Smooth muscle cell (in vitro differentiated cells): ENCODE measurements around the gene CELA2B. TPM values are rescaled to one million over a fixed set of nuclear protein-coding genes. Genes with fewer than 3 reads are reported as not detected.
"Not testable (repeated sequence)": the region's sequence is repeated elsewhere in the genome, so short reads cannot be mapped to it uniquely, and the experiment has no call there.

Experiments
- DNase-seq: peaks from one replicate; lab custom pipeline; 2025; ENCODE audit not compliant: unreplicated experiment; lab: John Stamatoyannopoulos, UW
- H2AFZ ChIP-seq: fragments of 200-600 bp; sonication (generic); 2 replicates; pipeline ENCODE4 v1.6.0; 2016; ENCODE audit warnings: antibody characterized with exemption, low read depth, mild to moderate bottlenecking
- H3F3A ChIP-seq: fragments of 200-600 bp; sonication (generic); 2 replicates; pipeline ENCODE4 v1.6.0; 2017; ENCODE audit warnings: antibody characterized with exemption, low read depth
- H3K27ac ChIP-seq: fragments of 200-600 bp; sonication (generic); 2 replicates; pipeline ENCODE4 v1.5.1; 2016; ENCODE audit warnings: low read depth, mild to moderate bottlenecking
- H3K27me3 ChIP-seq: fragments of 200-600 bp; sonication (generic); 2 replicates; pipeline ENCODE4 v1.6.1; 2016; ENCODE audit warnings: low read depth, mild to moderate bottlenecking
- H3K36me3 ChIP-seq: fragments of 200-600 bp; sonication (generic); 2 replicates; pipeline ENCODE4 v1.5.1; 2016; ENCODE audit warnings: low read depth
- H3K4me1 ChIP-seq: fragments of 200-600 bp; sonication (generic); 2 replicates; pipeline ENCODE4 v1.5.1; 2016; ENCODE audit warnings: low read depth
- H3K4me2 ChIP-seq: fragments of 200-600 bp; sonication (generic); 2 replicates; pipeline ENCODE4 v1.6.0; 2016; ENCODE audit warnings: mild to moderate bottlenecking
- H3K4me3 ChIP-seq: fragments of 200-600 bp; sonication (generic); 2 replicates; pipeline ENCODE4 v1.5.1; 2016; ENCODE audit warnings: mild to moderate bottlenecking
- H3K79me2 ChIP-seq: fragments of 200-600 bp; sonication (generic); 2 replicates; pipeline ENCODE4 v1.6.0; 2016; ENCODE audit warnings: low read depth, mild to moderate bottlenecking
- H3K9ac ChIP-seq: fragments of 200-600 bp; sonication (generic); 2 replicates; pipeline ENCODE4 v1.6.0; 2016; ENCODE audit warnings: low read depth
- H3K9me3 ChIP-seq: fragments of 200-600 bp; sonication (generic); replicated peaks from 2 replicates; pipeline ENCODE4 v1.5.1; 2016; ENCODE audit warnings: low read depth
- H4K20me1 ChIP-seq: fragments of 200-600 bp; sonication (generic); 2 replicates; pipeline ENCODE4 v1.6.0; 2016; ENCODE audit warnings: low read depth
- WGBS: methylation state at CpG from one replicate; pipeline ENCODE4 v1.1.7; 2016; ENCODE audit warnings: low lambda C conversion rate; 5-methylcytosine and 5-hydroxymethylcytosine counted together
- polyA plus RNA-seq: library from polyadenylated mRNA; unstranded; fragments of >200 nt; fragmentation: Nextera tagmentation; extraction: Ambion mirVana; gene quantifications from 2 replicates; pipeline ENCODE4 v1.2.1, GENCODE V29; 2016
- total RNA-seq: library from RNA; depleted of rRNA; stranded (reverse); fragments of >200 nt; gene quantifications from 2 replicates; pipeline ENCODE4 v1.2.3, GENCODE V29; 2014
- TF ChIP-seq, protein P1 (sequence below): fragments of 200-600 bp; sonication (generic); IDR thresholded peaks from 2 replicates; pipeline ENCODE4 v1.5.1; 2017; ENCODE audit warnings: borderline replicate concordance, mild to moderate bottlenecking, antibody characterized with exemption; ENCODE audit not compliant: insufficient read depth, poor library complexity, severe bottlenecking

The CELA2B gene
- total and polyA plus RNA-seq, 2 experiments from 2014 or later = not detected

DNA sequence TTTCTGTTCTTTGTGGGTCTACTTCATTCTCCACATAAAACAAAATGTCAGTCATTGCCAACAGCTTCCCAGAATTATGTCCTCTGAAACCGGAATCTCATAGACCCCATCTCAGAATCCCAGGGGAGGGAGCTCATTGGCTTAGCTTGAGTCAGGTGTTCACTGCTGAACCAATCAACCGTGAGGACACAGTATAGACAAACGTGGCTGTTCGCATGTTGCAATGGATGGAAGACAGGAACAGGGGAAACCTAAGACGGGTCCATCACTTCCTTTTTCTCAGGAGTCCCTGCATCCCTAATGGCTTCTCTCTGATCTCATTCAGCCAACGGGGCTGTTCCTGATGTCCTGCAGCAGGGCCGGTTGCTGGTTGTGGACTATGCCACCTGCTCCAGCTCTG, 10.2 kb upstream of the CELA2B start:
- DNase-seq = no peak
- Histone ChIP-seq H3K79me2 (no peaks in the 10 kb centered on the region), H3K4me2 (no peak overlapping the region), H2AFZ (no peak overlapping the region), H3K36me3 (no peaks in the 10 kb centered on the region), H4K20me1 (no peaks in the 10 kb centered on the region), H3K9me3 (no peaks in the 10 kb centered on the region), H3K4me3 (no peak overlapping the region), H3K27me3 (no peaks in the 10 kb centered on the region), H3F3A (no peaks in the 10 kb centered on the region), H3K4me1 (no peaks in the 10 kb centered on the region), H3K9ac (no peak overlapping the region), H3K27ac (no peak overlapping the region)
- TF ChIP-seq, protein P1, sequence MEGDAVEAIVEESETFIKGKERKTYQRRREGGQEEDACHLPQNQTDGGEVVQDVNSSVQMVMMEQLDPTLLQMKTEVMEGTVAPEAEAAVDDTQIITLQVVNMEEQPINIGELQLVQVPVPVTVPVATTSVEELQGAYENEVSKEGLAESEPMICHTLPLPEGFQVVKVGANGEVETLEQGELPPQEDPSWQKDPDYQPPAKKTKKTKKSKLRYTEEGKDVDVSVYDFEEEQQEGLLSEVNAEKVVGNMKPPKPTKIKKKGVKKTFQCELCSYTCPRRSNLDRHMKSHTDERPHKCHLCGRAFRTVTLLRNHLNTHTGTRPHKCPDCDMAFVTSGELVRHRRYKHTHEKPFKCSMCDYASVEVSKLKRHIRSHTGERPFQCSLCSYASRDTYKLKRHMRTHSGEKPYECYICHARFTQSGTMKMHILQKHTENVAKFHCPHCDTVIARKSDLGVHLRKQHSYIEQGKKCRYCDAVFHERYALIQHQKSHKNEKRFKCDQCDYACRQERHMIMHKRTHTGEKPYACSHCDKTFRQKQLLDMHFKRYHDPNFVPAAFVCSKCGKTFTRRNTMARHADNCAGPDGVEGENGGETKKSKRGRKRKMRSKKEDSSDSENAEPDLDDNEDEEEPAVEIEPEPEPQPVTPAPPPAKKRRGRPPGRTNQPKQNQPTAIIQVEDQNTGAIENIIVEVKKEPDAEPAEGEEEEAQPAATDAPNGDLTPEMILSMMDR = no peak
- WGBS = 89% methylated on average over 7 of the region's 7 CpGs

- H3K4me2 ChIP-seq, H3K27ac ChIP-seq, H3K79me2 ChIP-seq, H3K9ac ChIP-seq, H3F3A ChIP-seq, H3K4me3 ChIP-seq, H2AFZ ChIP-seq, H3K27me3 ChIP-seq, H3K4me1 ChIP-seq, H4K20me1 ChIP-seq, DNase-seq, H3K36me3 ChIP-seq, H3K9me3 ChIP-seq: not testable (repeated sequence)
- 94% methylated on average over 22 of the region's 22 CpGs for WGBS
Measured at GRCh38 chr1:15466955-15467625, 8.8 kb upstream of the CELA2B start.

DNA sequence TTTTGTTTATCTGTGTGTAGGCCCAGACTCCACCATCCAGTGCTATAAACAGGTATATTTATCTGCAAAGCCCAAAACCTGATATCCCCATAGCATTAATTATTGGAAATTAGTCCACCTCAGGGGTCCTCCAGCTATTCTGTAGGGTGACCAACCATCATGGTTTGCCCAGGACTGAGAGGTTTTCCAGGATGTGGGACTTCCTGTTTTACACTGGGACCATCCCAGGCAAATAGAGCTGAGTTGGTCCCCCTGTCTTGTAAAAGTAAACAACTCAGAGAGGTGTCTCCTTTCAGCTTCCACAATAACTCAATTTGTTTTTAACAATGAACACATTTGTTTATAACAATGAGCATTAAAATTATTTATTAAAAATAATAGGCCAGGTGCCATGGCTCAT, 7.8 kb upstream of the CELA2B start:
- no peaks in the 10 kb centered on the region for H3K36me3 ChIP-seq
- no peaks in the 10 kb centered on the region for H3K27me3 ChIP-seq
- no peaks in the 10 kb centered on the region for H4K20me1 ChIP-seq
- H2AFZ ChIP-seq = no peak overlapping the region
- H3K79me2 ChIP-seq = no peaks in the 10 kb centered on the region
- H3K27ac ChIP-seq = no peak overlapping the region
- no peak for DNase-seq
- no peaks in the 10 kb centered on the region for H3K4me1 ChIP-seq
- H3F3A ChIP-seq = no peaks in the 10 kb centered on the region
- TF ChIP-seq, protein P1 = no peak
- no peaks in the 10 kb centered on the region for H3K9me3 ChIP-seq
- no peak overlapping the region for H3K9ac ChIP-seq
- H3K4me2 ChIP-seq = no peak overlapping the region
- H3K4me3 ChIP-seq = no peak overlapping the region

DNA sequence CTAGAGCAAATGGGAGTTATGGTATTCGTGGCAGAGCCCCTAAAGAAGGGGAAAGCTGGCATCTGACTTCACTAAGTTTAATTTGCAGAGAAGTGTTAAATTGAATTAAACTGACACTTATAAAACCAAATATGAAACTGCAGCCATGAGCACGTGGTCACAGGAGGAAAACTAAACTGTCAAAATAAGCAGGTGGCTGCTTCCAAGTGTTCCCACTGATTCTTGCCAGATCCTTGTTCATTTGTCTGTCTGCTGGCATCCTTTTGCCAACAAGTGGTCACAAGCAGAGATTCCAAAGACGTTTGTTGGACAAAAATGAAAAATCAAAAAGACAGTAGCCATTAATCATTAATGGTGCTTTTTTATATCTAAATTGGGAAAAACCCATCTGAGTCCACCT, 6.5 kb upstream of the CELA2B start:
- Histone ChIP-seq H3K79me2 (no peaks in the 10 kb centered on the region), H3K36me3 (no peaks in the 10 kb centered on the region), H3K4me2 (no peak overlapping the region), H3F3A (no peaks in the 10 kb centered on the region), H3K9me3 (no peaks in the 10 kb centered on the region), H2AFZ (no peak overlapping the region), H3K4me1 (no peaks in the 10 kb centered on the region), H3K4me3 (no peak overlapping the region), H3K27me3 (no peaks in the 10 kb centered on the region), H4K20me1 (no peaks in the 10 kb centered on the region), H3K9ac (no peak overlapping the region), H3K27ac (no peak overlapping the region)
- TF ChIP-seq, protein P1 = no peak
- no peak for DNase-seq
- 70% methylated on average over 3 of the region's 3 CpGs for WGBS

- not testable (repeated sequence) for H3K4me2 ChIP-seq, H3K27me3 ChIP-seq, H3K9me3 ChIP-seq, H3K4me1 ChIP-seq, H4K20me1 ChIP-seq, DNase-seq, H2AFZ ChIP-seq, H3K4me3 ChIP-seq, H3F3A ChIP-seq, H3K79me2 ChIP-seq, H3K27ac ChIP-seq, H3K9ac ChIP-seq, H3K36me3 ChIP-seq
- WGBS = 98% methylated on average over 9 of the region's 9 CpGs
Measured at GRCh38 chr1:15469821-15470448, 6.0 kb upstream of the CELA2B start.

- H3K79me2 ChIP-seq, DNase-seq, H4K20me1 ChIP-seq, H3K9me3 ChIP-seq, H3K27ac ChIP-seq, H3K4me2 ChIP-seq, H3K4me3 ChIP-seq, H3K9ac ChIP-seq, H3K4me1 ChIP-seq, H2AFZ ChIP-seq, H3K27me3 ChIP-seq, H3F3A ChIP-seq, H3K36me3 ChIP-seq: not testable (repeated sequence)
- WGBS = 97% methylated on average over 5 of the region's 5 CpGs
Measured at GRCh38 chr1:15471067-15471466, 4.8 kb upstream of the CELA2B start.
